ENCODE results near the gene TXNDC11.
A peak's percentile ranks its signal among the peaks of the same experiment; 100 is the strongest.
"Not testable (repeated sequence)": the region's sequence is repeated elsewhere in the genome, so short reads cannot be mapped to it uniquely, and the experiment has no call there.

The TXNDC11 gene, protein sequence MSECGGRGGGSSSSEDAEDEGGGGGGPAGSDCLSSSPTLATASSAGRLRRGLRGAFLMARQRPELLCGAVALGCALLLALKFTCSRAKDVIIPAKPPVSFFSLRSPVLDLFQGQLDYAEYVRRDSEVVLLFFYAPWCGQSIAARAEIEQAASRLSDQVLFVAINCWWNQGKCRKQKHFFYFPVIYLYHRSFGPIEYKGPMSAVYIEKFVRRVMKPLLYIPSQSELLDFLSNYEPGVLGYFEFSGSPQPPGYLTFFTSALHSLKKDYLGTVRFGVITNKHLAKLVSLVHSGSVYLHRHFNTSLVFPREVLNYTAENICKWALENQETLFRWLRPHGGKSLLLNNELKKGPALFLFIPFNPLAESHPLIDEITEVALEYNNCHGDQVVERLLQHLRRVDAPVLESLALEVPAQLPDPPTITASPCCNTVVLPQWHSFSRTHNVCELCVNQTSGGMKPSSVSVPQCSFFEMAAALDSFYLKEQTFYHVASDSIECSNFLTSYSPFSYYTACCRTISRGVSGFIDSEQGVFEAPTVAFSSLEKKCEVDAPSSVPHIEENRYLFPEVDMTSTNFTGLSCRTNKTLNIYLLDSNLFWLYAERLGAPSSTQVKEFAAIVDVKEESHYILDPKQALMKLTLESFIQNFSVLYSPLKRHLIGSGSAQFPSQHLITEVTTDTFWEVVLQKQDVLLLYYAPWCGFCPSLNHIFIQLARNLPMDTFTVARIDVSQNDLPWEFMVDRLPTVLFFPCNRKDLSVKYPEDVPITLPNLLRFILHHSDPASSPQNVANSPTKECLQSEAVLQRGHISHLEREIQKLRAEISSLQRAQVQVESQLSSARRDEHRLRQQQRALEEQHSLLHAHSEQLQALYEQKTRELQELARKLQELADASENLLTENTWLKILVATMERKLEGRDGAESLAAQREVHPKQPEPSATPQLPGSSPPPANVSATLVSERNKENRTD

DNA sequence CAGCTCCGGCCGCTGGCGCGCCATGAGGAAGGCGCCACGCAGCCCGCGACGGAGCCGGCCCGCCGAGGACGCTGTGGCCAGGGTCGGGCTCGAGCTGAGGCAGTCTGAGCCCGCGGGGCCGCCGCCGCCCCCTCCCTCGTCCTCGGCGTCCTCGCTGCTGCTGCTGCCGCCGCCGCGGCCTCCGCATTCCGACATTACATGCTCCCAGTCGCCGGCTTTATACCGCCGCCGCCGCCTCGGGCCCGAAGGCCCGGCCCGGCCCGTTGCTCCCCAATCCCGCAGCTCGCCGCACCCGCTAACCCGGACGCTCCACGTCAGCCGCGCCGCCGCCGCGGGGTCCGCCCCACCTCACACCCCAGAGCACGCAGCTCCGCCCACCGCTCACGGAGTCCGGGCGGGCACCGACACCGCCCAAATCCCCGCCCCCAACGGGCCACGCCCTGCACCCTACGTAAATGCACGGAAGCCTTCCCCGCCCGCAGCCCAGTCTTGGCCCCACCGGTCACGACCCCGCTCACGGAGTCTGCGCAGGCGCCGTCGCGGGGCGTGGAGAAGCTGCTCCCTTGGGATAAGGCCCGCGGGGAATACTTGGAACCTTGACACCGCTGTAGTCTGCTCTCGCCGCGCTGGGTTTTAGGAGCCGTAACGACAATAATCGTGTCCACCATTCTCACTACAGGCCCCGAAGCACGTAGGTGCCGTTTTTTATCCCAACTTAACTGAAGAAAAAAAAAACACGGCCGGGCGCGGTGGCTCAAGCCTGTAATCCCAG, at the start of gene TXNDC11:
TSS of gene TXNDC11 (minus strand) at position 322 of the 772 bp plus-strand sequence. CDS start at position 195, 127 bp downstream.
- peak; percentile 91 for DNase-seq (ENCODE audit: low read depth)
- TF ChIP-seq, protein P1, sequence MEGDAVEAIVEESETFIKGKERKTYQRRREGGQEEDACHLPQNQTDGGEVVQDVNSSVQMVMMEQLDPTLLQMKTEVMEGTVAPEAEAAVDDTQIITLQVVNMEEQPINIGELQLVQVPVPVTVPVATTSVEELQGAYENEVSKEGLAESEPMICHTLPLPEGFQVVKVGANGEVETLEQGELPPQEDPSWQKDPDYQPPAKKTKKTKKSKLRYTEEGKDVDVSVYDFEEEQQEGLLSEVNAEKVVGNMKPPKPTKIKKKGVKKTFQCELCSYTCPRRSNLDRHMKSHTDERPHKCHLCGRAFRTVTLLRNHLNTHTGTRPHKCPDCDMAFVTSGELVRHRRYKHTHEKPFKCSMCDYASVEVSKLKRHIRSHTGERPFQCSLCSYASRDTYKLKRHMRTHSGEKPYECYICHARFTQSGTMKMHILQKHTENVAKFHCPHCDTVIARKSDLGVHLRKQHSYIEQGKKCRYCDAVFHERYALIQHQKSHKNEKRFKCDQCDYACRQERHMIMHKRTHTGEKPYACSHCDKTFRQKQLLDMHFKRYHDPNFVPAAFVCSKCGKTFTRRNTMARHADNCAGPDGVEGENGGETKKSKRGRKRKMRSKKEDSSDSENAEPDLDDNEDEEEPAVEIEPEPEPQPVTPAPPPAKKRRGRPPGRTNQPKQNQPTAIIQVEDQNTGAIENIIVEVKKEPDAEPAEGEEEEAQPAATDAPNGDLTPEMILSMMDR (conservative IDR thresholded peaks at IDR 0.05; ENCODE audit: low read depth, low read length): no peak
- H3K4me3 ChIP-seq (ENCODE audit: low read length): peak within 1 kb of the TSS; percentile 73

DNA sequence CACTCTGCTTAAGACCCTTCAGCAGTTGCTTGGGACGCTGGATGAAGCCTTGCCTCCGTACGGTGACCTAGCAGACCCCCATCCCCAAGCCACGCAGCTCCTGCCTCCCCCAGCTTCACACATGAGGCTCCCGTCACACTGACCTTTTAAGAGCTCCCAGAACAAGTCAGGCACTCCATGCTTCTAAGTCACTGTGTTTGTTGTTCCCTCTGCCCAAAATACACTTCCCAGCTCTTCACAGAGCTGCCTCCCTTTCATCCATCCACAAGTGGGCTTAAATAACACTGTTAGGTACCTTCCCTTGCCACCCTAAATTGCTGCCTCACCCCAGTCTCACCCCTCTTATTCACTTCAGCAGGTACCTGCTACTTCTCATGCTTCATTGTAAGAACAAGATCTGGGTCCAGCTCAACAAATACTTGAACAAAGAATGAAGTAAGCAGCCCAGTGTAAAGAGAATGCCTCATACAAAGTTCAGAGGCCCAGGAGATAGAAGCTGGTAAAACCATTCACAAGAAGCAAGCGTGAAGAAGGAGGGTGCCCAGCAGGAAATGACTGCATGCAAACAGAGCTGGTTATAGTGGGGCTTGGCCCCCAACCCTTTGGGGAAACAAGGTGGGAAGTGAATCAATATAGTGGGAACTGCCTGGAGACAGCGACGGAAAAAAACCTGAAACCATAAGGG, 48.6 kb upstream of the TXNDC11 start:
- TF ChIP-seq, protein P1 (conservative IDR thresholded peaks at IDR 0.05; ENCODE audit: low read depth, low read length): no peak
- DNase-seq (ENCODE audit: low read depth): no peak
- H3K4me3 ChIP-seq (ENCODE audit: low read length): no peak overlapping the region

DNA sequence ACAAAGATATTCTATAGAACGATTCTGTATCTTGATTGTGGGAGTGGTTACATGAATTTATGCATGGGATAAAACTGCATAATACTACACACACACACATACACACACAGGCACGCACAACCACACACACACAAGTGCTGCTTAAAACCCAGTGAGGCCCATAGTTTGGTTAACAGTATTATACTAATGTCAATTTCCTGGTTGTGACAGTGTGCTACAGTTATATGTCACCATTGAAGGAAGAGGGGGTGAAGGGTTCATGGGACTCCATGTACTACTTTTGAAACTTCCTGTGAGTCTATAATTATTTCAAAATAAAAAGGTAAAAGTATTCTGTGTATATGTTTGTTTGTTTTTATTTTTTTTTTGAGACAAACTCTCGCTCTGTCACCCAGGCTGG, 46.3 kb upstream of the TXNDC11 start:
- DNase-seq (ENCODE audit: low read depth): no peak
- TF ChIP-seq, protein P1 (conservative IDR thresholded peaks at IDR 0.05; ENCODE audit: low read depth, low read length): no peak

DNA sequence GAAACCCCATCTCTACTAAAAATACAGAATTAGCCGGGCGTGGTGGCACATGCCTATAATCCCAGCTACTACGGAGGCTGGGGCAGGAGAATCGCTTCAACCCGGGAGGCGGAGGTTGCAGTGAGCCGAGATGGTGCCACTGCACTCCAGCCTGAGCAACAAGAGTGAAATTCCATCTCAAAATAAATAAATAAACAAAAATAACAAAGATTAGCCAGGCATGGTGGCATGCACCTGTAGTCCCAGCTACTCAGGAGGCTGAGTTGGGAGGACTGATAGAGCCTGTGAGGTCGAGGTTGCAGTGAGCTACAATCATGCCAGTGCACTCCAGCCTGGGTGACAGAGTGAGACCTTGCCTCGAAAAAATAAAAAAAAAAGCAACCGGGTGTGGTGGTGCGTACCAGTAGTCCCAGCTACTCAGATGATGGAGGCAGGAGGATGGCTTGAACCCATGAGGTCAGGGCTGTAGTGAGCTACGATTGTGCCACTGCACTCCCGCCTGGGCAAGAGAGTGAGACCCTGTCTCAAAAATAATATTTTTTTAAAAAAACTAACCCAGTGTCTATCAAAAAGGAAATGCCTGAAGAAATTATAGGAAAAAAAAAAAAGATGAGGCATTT, 42.4 kb upstream of the TXNDC11 start:
- not testable (repeated sequence) for H3K4me3 ChIP-seq (ENCODE audit: low read length); DNase-seq (ENCODE audit: low read depth)

More for the DNA sequence above, 46.3 kb upstream of the TXNDC11 start:
- H3K4me3 ChIP-seq (ENCODE audit: low read length): no peak overlapping the region

DNA sequence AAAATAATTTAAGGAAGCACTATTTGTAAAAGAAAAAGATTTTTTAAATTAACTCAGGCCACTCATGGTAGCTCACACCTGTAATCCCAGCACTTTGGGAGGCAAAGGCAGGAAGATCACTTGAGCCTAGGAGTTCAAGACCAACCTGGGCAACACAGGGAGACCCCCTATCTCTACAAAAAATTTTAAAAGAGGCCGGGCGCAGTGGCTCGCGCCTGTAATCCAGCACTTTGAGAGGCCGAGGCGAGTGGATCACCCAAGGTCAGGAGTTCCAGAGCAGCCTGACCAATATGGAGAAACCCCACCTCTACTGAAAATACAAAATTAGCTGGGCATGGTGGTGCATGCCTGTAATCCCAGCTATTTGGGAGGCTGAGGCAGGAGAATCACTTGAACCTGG, 41.7 kb upstream of the TXNDC11 start:
- H3K4me3 ChIP-seq (ENCODE audit: low read length); DNase-seq (ENCODE audit: low read depth): not testable (repeated sequence)

DNA sequence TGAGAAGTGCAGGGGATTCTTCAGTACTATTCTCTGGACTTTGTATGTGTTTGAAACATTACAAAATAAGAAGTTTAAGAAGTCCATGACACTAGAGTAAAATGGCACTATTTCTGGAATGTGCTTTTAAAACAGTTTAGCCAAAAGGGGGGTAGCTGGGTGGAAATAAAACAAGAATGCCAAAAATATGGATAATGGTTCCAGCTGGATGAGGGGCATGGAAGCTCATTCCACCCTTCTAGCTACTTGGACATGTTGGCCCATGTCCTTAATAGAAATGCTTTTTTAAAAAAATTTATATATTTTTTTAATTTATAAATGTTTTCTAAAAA, 41.3 kb upstream of the TXNDC11 start:
- TF ChIP-seq, protein P1 (conservative IDR thresholded peaks at IDR 0.05; ENCODE audit: low read depth, low read length): no peak
- DNase-seq (ENCODE audit: low read depth): no peak
- H3K4me3 ChIP-seq (ENCODE audit: low read length): peak overlapping the region; percentile 13

DNA sequence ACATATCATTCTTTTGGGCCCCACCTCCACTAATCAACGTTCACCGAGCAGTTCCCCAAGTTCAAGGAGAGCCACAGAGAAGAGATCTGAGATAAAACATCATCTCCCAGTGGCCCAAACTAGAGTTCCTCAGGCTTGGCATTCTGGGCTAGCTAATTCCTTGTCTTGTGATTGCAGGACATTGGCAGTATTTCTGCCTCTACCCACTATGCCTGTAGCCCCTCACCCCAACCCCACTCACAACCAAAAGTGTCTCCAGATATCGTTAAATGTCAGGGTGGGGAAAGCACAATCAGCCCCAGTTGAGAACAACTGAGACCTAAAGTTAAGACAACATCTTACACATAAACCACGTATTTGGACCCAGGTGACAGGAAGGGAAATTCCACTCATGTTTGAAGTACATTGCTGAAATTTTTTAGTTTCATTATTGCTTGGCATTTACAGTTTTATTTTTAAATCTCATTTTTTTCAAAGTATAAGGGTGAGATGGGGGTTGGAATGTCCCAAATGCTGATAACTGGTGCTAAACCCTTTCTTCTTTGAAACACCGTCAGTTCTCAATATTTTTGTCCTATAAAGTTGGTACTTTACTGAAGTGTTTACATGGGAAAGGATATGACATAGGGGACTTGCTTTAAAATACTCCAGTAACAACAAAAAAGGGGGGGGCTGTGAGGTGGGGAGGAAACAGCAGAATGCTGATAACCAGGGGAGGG, 40.8 kb upstream of the TXNDC11 start:
- peak; percentile 48 for DNase-seq (ENCODE audit: low read depth)
- peak overlapping the region; percentile 22 for H3K4me3 ChIP-seq (ENCODE audit: low read length)
- TF ChIP-seq, protein P1 (conservative IDR thresholded peaks at IDR 0.05; ENCODE audit: low read depth, low read length): no peak
